ENCODE data around the gene PSMG1.

The PSMG1 gene

DNA sequence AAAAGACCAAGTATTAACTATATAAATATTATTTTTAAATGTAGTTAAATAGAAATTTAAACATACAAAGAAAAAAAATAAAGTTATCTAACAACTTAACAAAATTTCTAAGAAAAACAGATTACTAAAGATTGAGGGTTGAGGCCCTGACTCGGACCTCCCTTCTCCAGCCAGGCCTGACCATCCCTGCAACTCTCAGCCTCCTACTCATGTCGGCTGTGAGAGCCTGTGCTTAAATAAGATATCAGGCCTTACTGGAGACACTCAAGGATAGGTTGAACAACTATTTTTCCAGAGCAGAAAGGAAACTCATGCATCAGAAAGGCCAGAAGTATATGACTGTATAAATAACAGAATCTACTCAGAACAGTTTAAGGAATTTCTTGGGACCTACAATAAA, 33.0 kb upstream of the PSMG1 start:
- no peak for DNase-seq
- Histone ChIP-seq H3K4me3 (ENCODE audit: insufficient read depth, low read depth, low read length, poor library complexity, severe bottlenecking) (no peak overlapping the region), H3K9me3 (ENCODE audit: control insufficient read depth, low read length) (no peaks in the 10 kb centered on the region), H3K27me3 (replicated peaks; ENCODE audit: control insufficient read depth, insufficient read depth, low read length, poor library complexity, severe bottlenecking) (no peaks in the 10 kb centered on the region), H3K4me1 (ENCODE audit: control insufficient read depth, insufficient read depth, low read length, poor library complexity, severe bottlenecking) (no peaks in the 10 kb centered on the region), H3K27ac (ENCODE audit: insufficient read depth, low read length, poor library complexity, severe bottlenecking) (no peak overlapping the region), H3K36me3 (ENCODE audit: control insufficient read depth, insufficient read depth, low read length) (peaks cover 25% of the 10 kb centered on the region)

GRCh38 chr21:39215078-39215477, 31.8 kb upstream of the PSMG1 start:
- H3K4me3 ChIP-seq (ENCODE audit: insufficient read depth, low read depth, low read length, poor library complexity, severe bottlenecking): no peak overlapping the region
- H3K27ac ChIP-seq (ENCODE audit: insufficient read depth, low read length, poor library complexity, severe bottlenecking): no peak overlapping the region
- no peaks in the 10 kb centered on the region for H3K27me3 ChIP-seq (replicated peaks; ENCODE audit: control insufficient read depth, insufficient read depth, low read length, poor library complexity, severe bottlenecking)
- no peaks in the 10 kb centered on the region for H3K9me3 ChIP-seq (ENCODE audit: control insufficient read depth, low read length)
- peaks cover 21% of the 10 kb centered on the region for H3K36me3 ChIP-seq (ENCODE audit: control insufficient read depth, insufficient read depth, low read length)
- H3K4me1 ChIP-seq (ENCODE audit: control insufficient read depth, insufficient read depth, low read length, poor library complexity, severe bottlenecking): no peaks in the 10 kb centered on the region
- DNase-seq: no peak

- Histone ChIP-seq H3K9me3 (ENCODE audit: control insufficient read depth, low read length) (no peaks in the 10 kb centered on the region), H3K27me3 (replicated peaks; ENCODE audit: control insufficient read depth, insufficient read depth, low read length, poor library complexity, severe bottlenecking) (no peaks in the 10 kb centered on the region), H3K4me1 (ENCODE audit: control insufficient read depth, insufficient read depth, low read length, poor library complexity, severe bottlenecking) (no peaks in the 10 kb centered on the region), H3K4me3 (ENCODE audit: insufficient read depth, low read depth, low read length, poor library complexity, severe bottlenecking) (no peak overlapping the region), H3K36me3 (ENCODE audit: control insufficient read depth, insufficient read depth, low read length) (peaks cover 14% of the 10 kb centered on the region), H3K27ac (ENCODE audit: insufficient read depth, low read length, poor library complexity, severe bottlenecking) (no peak overlapping the region)
- DNase-seq: no peak
Measured at GRCh38 chr21:39209334-39209688, 26.1 kb upstream of the PSMG1 start.

GRCh38 chr21:39208624-39209333, 25.5 kb upstream of the PSMG1 start:
- H3K36me3 ChIP-seq (ENCODE audit: control insufficient read depth, insufficient read depth, low read length): peaks cover 15% of the 10 kb centered on the region
- no peaks in the 10 kb centered on the region for H3K27me3 ChIP-seq (replicated peaks; ENCODE audit: control insufficient read depth, insufficient read depth, low read length, poor library complexity, severe bottlenecking)
- no peak for DNase-seq
- no peaks in the 10 kb centered on the region for H3K4me1 ChIP-seq (ENCODE audit: control insufficient read depth, insufficient read depth, low read length, poor library complexity, severe bottlenecking)
- H3K9me3 ChIP-seq (ENCODE audit: control insufficient read depth, low read length): no peaks in the 10 kb centered on the region
- H3K27ac ChIP-seq (ENCODE audit: insufficient read depth, low read length, poor library complexity, severe bottlenecking): no peak overlapping the region
- H3K4me3 ChIP-seq (ENCODE audit: insufficient read depth, low read depth, low read length, poor library complexity, severe bottlenecking): no peak overlapping the region

DNA sequence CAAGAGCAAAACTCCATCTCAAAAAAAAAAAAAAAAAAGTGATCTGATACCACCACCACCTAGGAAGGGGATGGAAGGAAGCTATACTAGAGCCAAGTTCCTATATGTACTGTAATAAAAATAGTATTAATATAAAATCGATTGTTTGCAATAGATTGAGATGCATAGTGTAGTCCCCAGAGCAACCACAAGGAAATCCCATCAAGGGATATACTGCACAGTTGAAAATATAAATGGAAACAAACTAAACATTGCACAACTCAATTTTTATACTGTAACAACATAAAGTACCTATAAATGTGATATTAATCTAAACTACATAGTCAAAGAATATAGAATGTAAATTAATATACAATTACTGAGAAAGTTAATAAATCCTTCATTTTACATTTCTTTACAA, 20.9 kb upstream of the PSMG1 start:
- no peaks in the 10 kb centered on the region for H3K9me3 ChIP-seq (ENCODE audit: control insufficient read depth, low read length)
- no peak overlapping the region for H3K4me3 ChIP-seq (ENCODE audit: insufficient read depth, low read depth, low read length, poor library complexity, severe bottlenecking)
- H3K4me1 ChIP-seq (ENCODE audit: control insufficient read depth, insufficient read depth, low read length, poor library complexity, severe bottlenecking): no peaks in the 10 kb centered on the region
- H3K27me3 ChIP-seq (replicated peaks; ENCODE audit: control insufficient read depth, insufficient read depth, low read length, poor library complexity, severe bottlenecking): no peaks in the 10 kb centered on the region
- DNase-seq: no peak
- no peak overlapping the region for H3K27ac ChIP-seq (ENCODE audit: insufficient read depth, low read length, poor library complexity, severe bottlenecking)
- H3K36me3 ChIP-seq (ENCODE audit: control insufficient read depth, insufficient read depth, low read length): peaks cover 49% of the 10 kb centered on the region

- no peak overlapping the region for H3K27ac ChIP-seq (ENCODE audit: insufficient read depth, low read length, poor library complexity, severe bottlenecking)
- H3K9me3 ChIP-seq (ENCODE audit: control insufficient read depth, low read length): no peaks in the 10 kb centered on the region
- H3K27me3 ChIP-seq (replicated peaks; ENCODE audit: control insufficient read depth, insufficient read depth, low read length, poor library complexity, severe bottlenecking): no peaks in the 10 kb centered on the region
- H3K4me1 ChIP-seq (ENCODE audit: control insufficient read depth, insufficient read depth, low read length, poor library complexity, severe bottlenecking): no peaks in the 10 kb centered on the region
- DNase-seq: no peak
- peaks cover 47% of the 10 kb centered on the region for H3K36me3 ChIP-seq (ENCODE audit: control insufficient read depth, insufficient read depth, low read length)
- H3K4me3 ChIP-seq (ENCODE audit: insufficient read depth, low read depth, low read length, poor library complexity, severe bottlenecking): no peak overlapping the region
Measured at GRCh38 chr21:39198800-39199199, 15.5 kb upstream of the PSMG1 start.

DNA sequence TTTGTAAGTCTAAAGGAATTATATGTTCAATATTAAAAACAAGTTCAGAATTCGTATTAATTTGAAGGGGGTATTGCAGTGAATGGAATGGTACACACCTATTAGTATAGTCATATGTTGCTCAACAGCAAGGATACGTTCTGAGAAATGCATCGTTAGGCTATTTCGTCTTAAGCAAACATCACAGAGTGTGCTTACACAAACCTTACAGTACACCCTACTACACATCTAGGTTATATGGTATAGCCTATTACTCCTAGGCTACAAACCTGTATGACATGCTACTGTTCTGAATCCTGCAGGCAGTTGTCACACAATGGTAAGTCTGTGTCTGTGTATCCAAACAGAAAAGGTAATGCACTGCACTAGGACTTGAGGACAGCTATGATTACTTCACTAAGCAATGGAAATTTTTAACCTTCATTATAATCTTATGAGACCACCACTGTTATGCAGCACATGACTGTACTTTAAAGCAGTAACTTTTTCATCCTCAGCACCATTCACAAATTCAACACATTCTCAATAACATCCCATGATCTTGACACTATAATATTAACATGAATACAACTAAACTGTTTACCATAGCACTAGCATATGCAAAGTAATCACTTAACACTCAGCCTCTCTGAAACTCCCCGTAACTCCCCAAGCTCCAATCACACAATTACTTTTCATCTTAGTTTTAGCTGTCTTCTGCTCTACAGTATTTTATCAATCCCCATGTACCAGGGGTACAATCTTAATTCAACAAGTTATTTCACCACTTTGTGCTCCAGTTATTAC, 14.4 kb upstream of the PSMG1 start:
- Histone ChIP-seq H3K27me3 (replicated peaks; ENCODE audit: control insufficient read depth, insufficient read depth, low read length, poor library complexity, severe bottlenecking) (no peaks in the 10 kb centered on the region), H3K4me3 (ENCODE audit: insufficient read depth, low read depth, low read length, poor library complexity, severe bottlenecking) (no peak overlapping the region), H3K36me3 (ENCODE audit: control insufficient read depth, insufficient read depth, low read length) (peaks cover 46% of the 10 kb centered on the region), H3K27ac (ENCODE audit: insufficient read depth, low read length, poor library complexity, severe bottlenecking) (no peak overlapping the region), H3K9me3 (ENCODE audit: control insufficient read depth, low read length) (no peaks in the 10 kb centered on the region), H3K4me1 (ENCODE audit: control insufficient read depth, insufficient read depth, low read length, poor library complexity, severe bottlenecking) (no peaks in the 10 kb centered on the region)
- DNase-seq: no peak

- no peak overlapping the region for H3K4me3 ChIP-seq (ENCODE audit: insufficient read depth, low read depth, low read length, poor library complexity, severe bottlenecking)
- DNase-seq: no peak
- no peaks in the 10 kb centered on the region for H3K27me3 ChIP-seq (replicated peaks; ENCODE audit: control insufficient read depth, insufficient read depth, low read length, poor library complexity, severe bottlenecking)
- peaks cover 38% of the 10 kb centered on the region for H3K36me3 ChIP-seq (ENCODE audit: control insufficient read depth, insufficient read depth, low read length)
- no peaks in the 10 kb centered on the region for H3K4me1 ChIP-seq (ENCODE audit: control insufficient read depth, insufficient read depth, low read length, poor library complexity, severe bottlenecking)
- no peaks in the 10 kb centered on the region for H3K9me3 ChIP-seq (ENCODE audit: control insufficient read depth, low read length)
- no peak overlapping the region for H3K27ac ChIP-seq (ENCODE audit: insufficient read depth, low read length, poor library complexity, severe bottlenecking)
Measured at GRCh38 chr21:39196838-39197237, 13.6 kb upstream of the PSMG1 start.

DNA sequence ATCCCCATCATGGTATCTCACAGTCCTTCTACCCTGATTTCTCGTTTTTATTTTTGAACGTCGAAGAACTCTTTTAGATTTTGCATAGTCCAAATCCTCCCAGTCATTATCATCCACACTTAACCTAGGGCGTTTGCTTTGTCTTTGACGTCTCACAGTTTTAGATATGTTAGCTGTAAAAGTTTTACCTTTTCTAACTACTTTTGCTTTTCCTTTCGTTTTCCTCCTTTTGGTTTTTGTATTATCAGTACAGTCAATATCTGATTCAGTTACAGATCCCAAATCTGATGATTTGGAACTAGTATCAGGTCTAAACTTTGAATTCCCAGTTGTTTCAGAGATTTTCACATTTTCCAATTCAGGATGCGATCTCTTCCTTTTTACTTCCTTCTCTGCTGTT, 13.1 kb upstream of the PSMG1 start:
- Histone ChIP-seq H3K4me3 (ENCODE audit: insufficient read depth, low read depth, low read length, poor library complexity, severe bottlenecking) (no peak overlapping the region), H3K4me1 (ENCODE audit: control insufficient read depth, insufficient read depth, low read length, poor library complexity, severe bottlenecking) (no peaks in the 10 kb centered on the region), H3K9me3 (ENCODE audit: control insufficient read depth, low read length) (no peaks in the 10 kb centered on the region), H3K27me3 (replicated peaks; ENCODE audit: control insufficient read depth, insufficient read depth, low read length, poor library complexity, severe bottlenecking) (no peaks in the 10 kb centered on the region), H3K27ac (ENCODE audit: insufficient read depth, low read length, poor library complexity, severe bottlenecking) (no peak overlapping the region), H3K36me3 (ENCODE audit: control insufficient read depth, insufficient read depth, low read length) (peaks cover 33% of the 10 kb centered on the region)
- no peak for DNase-seq

DNA sequence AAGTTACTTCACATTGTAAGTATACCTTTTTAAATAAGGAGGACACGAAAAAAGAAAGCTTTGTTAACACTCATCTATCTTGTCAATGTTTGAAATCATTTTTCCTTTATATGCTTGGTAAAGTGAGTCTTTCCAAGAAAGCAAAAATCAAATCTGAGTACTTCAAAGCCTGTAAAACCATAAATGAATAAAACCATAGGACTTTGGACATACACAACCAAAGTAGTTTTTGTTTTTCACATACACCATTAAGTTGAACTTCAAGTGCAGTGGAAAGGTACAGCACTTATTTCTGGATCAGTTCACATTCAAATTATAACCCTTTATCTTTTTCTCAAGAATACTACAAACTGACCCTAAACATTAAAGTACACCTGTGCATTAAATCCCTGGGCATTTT, 10.1 kb upstream of the PSMG1 start:
- Histone ChIP-seq H3K4me1 (ENCODE audit: control insufficient read depth, insufficient read depth, low read length, poor library complexity, severe bottlenecking) (no peaks in the 10 kb centered on the region), H3K27me3 (replicated peaks; ENCODE audit: control insufficient read depth, insufficient read depth, low read length, poor library complexity, severe bottlenecking) (no peaks in the 10 kb centered on the region), H3K27ac (ENCODE audit: insufficient read depth, low read length, poor library complexity, severe bottlenecking) (no peak overlapping the region), H3K36me3 (ENCODE audit: control insufficient read depth, insufficient read depth, low read length) (peaks cover 7% of the 10 kb centered on the region), H3K9me3 (ENCODE audit: control insufficient read depth, low read length) (no peaks in the 10 kb centered on the region), H3K4me3 (ENCODE audit: insufficient read depth, low read depth, low read length, poor library complexity, severe bottlenecking) (no peak overlapping the region)
- no peak for DNase-seq
